Stomach (tissue), 19 donors: ENCODE measurements around the gene HYAL1. TPM values are rescaled to one million over a fixed set of nuclear protein-coding genes. Genes with fewer than 3 reads are reported as not detected.

Source experiments
- DNase-seq, 2 donors: peaks; one replicate each; pipeline versions ENCODE4 v3.0.0 to v3.0.0-alpha.2; 2013 to 2019
- H3K27ac ChIP-seq, 5 donors: fragments of 200-600 bp in 4 of 5; sonication (generic) in 4 of 5; one replicate each; pipeline ENCODE4 v1.5.1; 2013 to 2019; ENCODE audit warnings: mild to moderate bottlenecking in 1 of 5, moderate library complexity in 1 of 5
- H3K27me3 ChIP-seq, 3 donors: fragments of 200-600 bp; sonication (generic); one replicate each; pipeline ENCODE4 v1.5.1; 2017 to 2019; ENCODE audit warnings: mixed run types in 1 of 3
- H3K36me3 ChIP-seq, 4 donors: fragments of 200-600 bp; sonication (generic); 1 replicate in 3 of 4; 2 replicates in 1 of 4; pipeline ENCODE4 v1.5.1; 2016 to 2019
- H3K4me1 ChIP-seq, 4 donors: fragments of 200-600 bp; sonication (generic); one replicate each; pipeline ENCODE4 v1.5.1; 2016 to 2019
- H3K4me3 ChIP-seq, 4 donors: fragments of 200-600 bp; sonication (generic) in 3 of 4; one replicate each; pipeline ENCODE4 v1.5.1; 2016 to 2019; ENCODE audit warnings: mild to moderate bottlenecking in 1 of 4
- H3K9me3 ChIP-seq, 4 donors: fragments of 200-600 bp; sonication (generic); one replicate each; pipeline ENCODE4 v1.5.1; 2016 to 2019
- EP300 ChIP-seq: sonication (generic); formaldehyde crosslinking; IDR thresholded peaks from one replicate; pipeline ENCODE4 v1.6.1; 2017; ENCODE audit warnings: antibody characterized with exemption
- POLR2A ChIP-seq, 4 donors: fragments of 450-650 bp; IDR thresholded peaks; one replicate each; pipeline ENCODE4 v1.6.1; 2016; ENCODE audit warnings: antibody characterized with exemption in 4 of 4, control low read depth in 2 of 4, mild to moderate bottlenecking in 1 of 4, moderate library complexity in 1 of 4
- POLR2AphosphoS5 ChIP-seq, 3 donors: sonication (generic); formaldehyde crosslinking; IDR thresholded peaks; one replicate each; pipeline ENCODE4 v1.6.1; 2016; ENCODE audit warnings: antibody characterized with exemption in 3 of 3
- WGBS, 5 donors: extraction: QIAGEN DNeasy Blood & Tissue Kit in 3 of 5; methylation state at CpG; one replicate each; pipeline versions ENCODE4 v1.1.5 to v1.1.7; 2013 to 2018; 5-methylcytosine and 5-hydroxymethylcytosine counted together
- intact Hi-C: fragments of 100-400 bp; cut with DNase I; formaldehyde crosslinking; loops from one replicate; pipeline ENCODE4 v1.15.1; 2023; ENCODE audit warnings: low total_unique reads
- long read RNA-seq, 10 donors: transcript quantifications; one replicate each; lab custom pipeline, GENCODE V29; 2026
- polyA plus RNA-seq, 3 donors: library from polyadenylated mRNA; stranded (reverse); fragments of 200-250 nt; gene quantifications; one replicate each; pipeline ENCODE4 v1.2.3, GENCODE V29; 2013
- total RNA-seq, 5 donors: library from RNA; depleted of rRNA; stranded (reverse); fragments of >200 nt; gene quantifications; one replicate each; pipeline versions ENCODE4 v1.1.0 to v1.2.3, GENCODE V29; 2014 to 2016
- TF ChIP-seq, protein P1 (sequence below), 7 experiments: fragments of 450-650 bp in 4 of 7; fragments of 200-600 bp in 3 of 7; sonication (generic) in 3 of 7; IDR thresholded peaks; one replicate each; pipeline ENCODE4 v1.5.1; 2016 to 2019; ENCODE audit warnings: antibody characterized with exemption in 7 of 7, control low read depth in 2 of 7, mild to moderate bottlenecking in 1 of 7
- donor health status: healthy with polysubstance abuse.
- donor health status: Bipolar disorder and iron deficiency.
- donor health status: healthy.

Gene HYAL1
- 10 to 100 TPM in 1 of 5 donors, 1 to 10 TPM in 3, not detected in 1; 1.8 to 38.4 (median 5.3) TPM for total RNA-seq
- polyA plus RNA-seq: 10 to 100 TPM in 2 of 3 donors, 1 to 10 TPM in 1; 6.3 to 25.8 (median 12.7) TPM
- long read RNA-seq, donor 1, partial matches to known transcripts: 0 of 2 reads
- long read RNA-seq, donor 1, other reads (novel, unspliced or antisense): 0 of 2 reads
- long read RNA-seq, donor 2: 0 reads
- long read RNA-seq, donor 3: 0 reads
- long read RNA-seq, donor 4: 0 reads
- long read RNA-seq, donor 5, partial matches to known transcripts: 0 of 1 reads
- long read RNA-seq, donor 5, other reads (novel, unspliced or antisense): 0 of 1 reads
- long read RNA-seq, donor 6: 0 reads
- long read RNA-seq, donor 7, partial matches to known transcripts: 0 of 1 reads
- long read RNA-seq, donor 7, other reads (novel, unspliced or antisense): 0 of 1 reads
- long read RNA-seq, donor 8: 0 reads
- long read RNA-seq, donor 9: 0 reads
- long read RNA-seq, donor 10: 0 reads

DNA sequence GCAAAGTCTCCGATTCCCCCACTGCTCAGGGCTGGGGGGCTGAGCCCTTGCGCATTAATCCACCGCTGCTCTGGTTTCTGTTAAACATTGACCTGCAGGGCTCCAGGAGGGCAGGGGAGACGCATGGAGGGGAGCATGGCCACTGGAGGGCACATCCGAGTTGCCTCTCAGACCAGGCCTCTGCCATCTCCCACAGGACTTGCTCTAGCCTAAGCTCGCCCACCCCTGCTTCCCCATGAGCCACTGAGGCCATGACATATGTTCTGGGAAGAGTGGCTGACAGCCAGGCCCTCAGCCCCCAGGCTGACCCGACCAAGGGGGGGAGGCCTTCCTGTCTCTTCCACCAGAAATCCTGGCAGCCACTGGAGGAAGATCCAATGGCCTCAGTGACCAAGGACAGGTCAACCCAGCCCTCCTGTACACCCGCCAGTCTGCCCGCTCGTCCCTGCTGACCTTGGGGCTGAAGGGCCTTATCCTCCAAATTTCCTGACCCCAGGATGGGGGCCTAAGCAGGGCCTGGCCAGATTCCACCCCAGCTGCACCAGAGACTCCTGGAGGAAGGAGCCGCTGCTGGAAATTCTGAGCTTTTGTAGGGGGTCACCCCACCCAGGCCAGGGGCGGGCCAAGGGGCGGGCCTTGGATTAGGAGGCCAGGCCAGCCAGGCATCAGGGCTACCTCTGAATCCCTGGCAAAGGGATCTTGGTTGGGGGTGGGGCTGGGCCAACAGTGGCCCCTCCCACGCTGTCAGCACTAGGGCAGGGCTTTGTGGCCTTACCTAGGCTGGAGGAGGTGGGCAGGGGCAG, at the start of gene HYAL1:
Gene HYAL1 (minus strand): TSS at position 562 of the 803 bp plus-strand sequence. CDS start 618 bp downstream, outside the sequence.
- Histone ChIP-seq H3K36me3 (no peaks in the 10 kb centered on the region), H3K9me3 (no peaks in the 10 kb centered on the region), H3K4me1 (peaks cover 32 to 53% (median 49%) of the 10 kb centered on the region in 4 donors), H3K4me3 (peak within 1 kb of the TSS; percentile 19 to 36 (median 27)), H3K27me3 (no peaks in the 10 kb centered on the region), H3K27ac (peak within 1 kb of the TSS; percentile 64 to 96 (median 85))
- intact Hi-C loops: no loop called here
- DNase-seq: peak; percentile 78 to 86
- TF ChIP-seq POLR2AphosphoS5 (IDR thresholded peaks at IDR 0.05) (peak; percentile 28 to 52 (median 47)), EP300 (no peak), POLR2A (IDR thresholded peaks at IDR 0.05) (no peak)
- TF ChIP-seq, protein P1, sequence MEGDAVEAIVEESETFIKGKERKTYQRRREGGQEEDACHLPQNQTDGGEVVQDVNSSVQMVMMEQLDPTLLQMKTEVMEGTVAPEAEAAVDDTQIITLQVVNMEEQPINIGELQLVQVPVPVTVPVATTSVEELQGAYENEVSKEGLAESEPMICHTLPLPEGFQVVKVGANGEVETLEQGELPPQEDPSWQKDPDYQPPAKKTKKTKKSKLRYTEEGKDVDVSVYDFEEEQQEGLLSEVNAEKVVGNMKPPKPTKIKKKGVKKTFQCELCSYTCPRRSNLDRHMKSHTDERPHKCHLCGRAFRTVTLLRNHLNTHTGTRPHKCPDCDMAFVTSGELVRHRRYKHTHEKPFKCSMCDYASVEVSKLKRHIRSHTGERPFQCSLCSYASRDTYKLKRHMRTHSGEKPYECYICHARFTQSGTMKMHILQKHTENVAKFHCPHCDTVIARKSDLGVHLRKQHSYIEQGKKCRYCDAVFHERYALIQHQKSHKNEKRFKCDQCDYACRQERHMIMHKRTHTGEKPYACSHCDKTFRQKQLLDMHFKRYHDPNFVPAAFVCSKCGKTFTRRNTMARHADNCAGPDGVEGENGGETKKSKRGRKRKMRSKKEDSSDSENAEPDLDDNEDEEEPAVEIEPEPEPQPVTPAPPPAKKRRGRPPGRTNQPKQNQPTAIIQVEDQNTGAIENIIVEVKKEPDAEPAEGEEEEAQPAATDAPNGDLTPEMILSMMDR (IDR thresholded peaks at IDR 0.05): peak in 1 of 7 experiments; percentile 21
- WGBS, 5 donors: 35 to 53% (median 41%) methylated on average over 11 to 14 of the region's 14 CpGs

GRCh38 chr3:50352781-50353180, 49.4 kb upstream of the HYAL1 start:
- Histone ChIP-seq H3K27ac (peak overlapping the region in 2 of 5 donors; percentile 23), H3K4me3 (no peak overlapping the region), H3K9me3 (no peaks in the 10 kb centered on the region), H3K27me3 (no peaks in the 10 kb centered on the region), H3K36me3 (peaks cover 42 to 59% (median 58%) of the 10 kb centered on the region in 4 donors), H3K4me1 (peaks cover 55 to 91% (median 79%) of the 10 kb centered on the region in 4 donors)
- intact Hi-C loops: no loop called here
- DNase-seq: no peak
- WGBS, 5 donors: 13 to 36% (median 17%) methylated on average over 2 of the region's 2 CpGs
- no peak for TF ChIP-seq POLR2AphosphoS5 (IDR thresholded peaks at IDR 0.05)
- TF ChIP-seq, protein P1 (IDR thresholded peaks at IDR 0.05): no peak
- no peak for TF ChIP-seq EP300
- no peak for TF ChIP-seq POLR2A (IDR thresholded peaks at IDR 0.05)

- Histone ChIP-seq H3K4me1 (peaks cover 40 to 91% (median 76%) of the 10 kb centered on the region in 4 donors), H3K36me3 (peaks cover 41 to 57% (median 52%) of the 10 kb centered on the region in 4 donors), H3K9me3 (no peaks in the 10 kb centered on the region), H3K4me3 (peak overlapping the region; percentile 59 to 77 (median 70)), H3K27me3 (no peaks in the 10 kb centered on the region), H3K27ac (peak overlapping the region; percentile 90 to 97 (median 92))
- intact Hi-C loops: no loop called here
- TF ChIP-seq, protein P1 (IDR thresholded peaks at IDR 0.05): no peak
- TF ChIP-seq POLR2A (IDR thresholded peaks at IDR 0.05): no peak
- TF ChIP-seq POLR2AphosphoS5 (IDR thresholded peaks at IDR 0.05): no peak
- TF ChIP-seq EP300: no peak
- DNase-seq: no peak
- WGBS, 5 donors: 20 to 46% (median 23%) methylated on average over 11 of the region's 11 CpGs
These were observed 47.9 kb upstream of the HYAL1 start for GRCh38 chr3:50351323-50351697.
